Aortic smooth muscle cell (primary cell): ENCODE results near the gene TMA16. TPM values are rescaled to one million over a fixed set of nuclear protein-coding genes. Genes with fewer than 3 reads are reported as not detected.

Experiments used
- total RNA-seq: library from RNA; depleted of rRNA; stranded (reverse); fragments of >200 nt; gene quantifications from 2 replicates; pipeline ENCODE4 v1.2.3, GENCODE V29; 2014

Gene TMA16
- total RNA-seq = 32.5 and 39.4 TPM in 2 replicates

DNA sequence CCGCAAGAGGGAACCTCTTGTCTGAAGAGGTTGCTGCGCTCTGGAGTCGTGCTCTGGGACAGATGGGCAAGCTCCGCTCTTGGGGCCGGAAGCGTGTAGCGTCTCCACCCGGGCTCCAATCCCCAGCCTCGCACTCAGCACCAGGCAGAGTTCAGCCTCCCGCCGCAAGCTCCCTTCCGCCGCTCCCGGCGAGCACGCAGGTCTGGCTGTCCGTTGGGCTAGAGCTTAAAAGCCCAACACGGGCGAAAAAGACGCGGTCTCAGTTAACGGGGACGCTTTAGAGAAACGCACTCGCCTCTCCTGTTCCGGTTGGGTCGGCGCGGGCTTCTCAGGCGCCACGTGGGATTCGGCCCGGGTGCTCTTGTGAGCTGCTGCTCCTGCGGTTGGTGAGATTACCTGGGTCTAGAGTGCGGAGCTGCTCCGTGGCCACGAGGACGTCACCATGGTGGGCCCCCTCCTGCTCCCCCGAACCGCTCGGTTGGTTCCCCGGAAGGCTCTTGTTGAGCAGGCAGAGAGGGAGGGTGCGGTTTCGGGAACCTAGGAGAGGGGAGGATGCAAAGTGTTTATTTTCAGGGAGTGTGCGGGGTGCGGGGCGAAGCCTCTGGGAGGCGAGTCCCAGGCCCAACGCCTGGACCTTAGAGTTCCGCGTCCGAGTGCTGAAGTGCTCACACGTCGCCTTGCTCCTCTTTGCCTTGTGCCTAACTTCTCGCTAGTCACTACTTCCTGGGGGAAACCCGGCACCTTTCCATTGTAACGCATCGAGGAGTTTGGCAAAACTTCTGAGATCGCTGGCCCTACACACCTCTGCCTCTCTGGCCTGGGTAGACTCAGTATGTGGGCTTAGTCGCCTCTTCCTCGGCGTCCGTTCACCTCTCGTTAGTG, at the start of gene TMA16:
TMA16 (plus strand) TSS at position 331 of the 882 bp plus-strand sequence; CDS start at position 443, 112 bp downstream.

DNA sequence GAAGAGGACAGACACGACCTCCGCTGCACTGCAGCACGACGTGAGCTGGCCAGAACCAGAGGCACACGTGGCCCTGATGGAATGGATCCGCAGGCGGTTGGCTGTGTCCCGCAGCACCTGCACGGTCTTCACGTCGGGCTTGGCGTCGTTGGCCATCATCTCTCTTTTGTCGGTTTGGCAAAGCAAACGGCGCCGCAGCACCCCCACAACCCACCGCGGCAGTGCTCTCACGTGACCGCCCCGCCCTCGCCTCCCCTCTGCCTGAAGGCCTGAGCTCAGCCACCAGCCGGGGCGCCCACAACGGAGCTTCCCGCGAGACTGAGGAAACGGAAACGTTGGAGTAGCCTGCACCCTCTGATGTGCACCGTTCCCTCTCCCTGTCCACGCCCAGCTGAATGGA, 20.9 kb upstream of the TMA16 start, which contains the start of gene TKTL2:
TKTL2 (minus strand) TSS at position 179 of the 400 bp plus-strand sequence; CDS start at position 159, 20 bp downstream.

Other genes with a start within 250 kb of the TMA16 start
- 2.5 and 69.0 TPM in 2 replicates for gene NPY1R, start 162.1 kb upstream of the TMA16 start, total RNA-seq
- 0.25 and 2.9 TPM in 2 replicates for gene NPY5R, start 150.8 kb upstream of the TMA16 start, total RNA-seq
- gene TKTL2, start 20.9 kb upstream of the TMA16 start, total RNA-seq = not detected in 2 replicates